ENCODE data around the gene ATXN7L2.
A peak's percentile ranks its signal among the peaks of the same experiment; 100 is the strongest.
"Not testable (repeated sequence)": the region's sequence is repeated elsewhere in the genome, so short reads cannot be mapped to it uniquely, and the experiment has no call there.

ATXN7L2 gene

GRCh38 chr1:109483672-109484518 is at the start of gene ATXN7L2:
Gene ATXN7L2, plus strand, starts transcription at chr1:109483905. Its CDS starts 49 bp downstream, at chr1:109483954.
- DNase-seq: peak; percentile 96

GRCh38 chr1:109434484-109434883 is 49.2 kb upstream of the ATXN7L2 start:
- no peak for DNase-seq

GRCh38 chr1:109438798-109439297 is 44.9 kb upstream of the ATXN7L2 start:
- peak; percentile 6 for DNase-seq

GRCh38 chr1:109441069-109441468 is 42.6 kb upstream of the ATXN7L2 start:
- DNase-seq: no peak

GRCh38 chr1:109443476-109443875 is 40.2 kb upstream of the ATXN7L2 start:
- DNase-seq: no peak

GRCh38 chr1:109444346-109444745 is 39.4 kb upstream of the ATXN7L2 start:
- peak; percentile 9 for DNase-seq

- DNase-seq: not testable (repeated sequence)
Measured at GRCh38 chr1:109445949-109446695, 37.6 kb upstream of the ATXN7L2 start.

- no peak for DNase-seq
Measured at GRCh38 chr1:109447524-109447923, 36.2 kb upstream of the ATXN7L2 start.

- DNase-seq: peak; percentile 11
Measured at GRCh38 chr1:109454497-109455133, 29.1 kb upstream of the ATXN7L2 start.

GRCh38 chr1:109457819-109458218 is 25.9 kb upstream of the ATXN7L2 start:
- DNase-seq: no peak

- DNase-seq: peak; percentile 62
Measured at GRCh38 chr1:109466125-109466451, 17.6 kb upstream of the ATXN7L2 start.

- DNase-seq: peak; percentile 63
Measured at GRCh38 chr1:109466452-109467300, 17.0 kb upstream of the ATXN7L2 start, which contains the start of gene SYPL2. Gene SYPL2, plus strand, starts transcription at chr1:109466546. Its CDS starts 298 bp downstream, at chr1:109466844.

- no peak for DNase-seq
Measured at GRCh38 chr1:109467301-109467777, 16.4 kb upstream of the ATXN7L2 start.

- DNase-seq: no peak
Measured at GRCh38 chr1:109468061-109468460, 15.6 kb upstream of the ATXN7L2 start.

GRCh38 chr1:109468903-109469302 is 14.8 kb upstream of the ATXN7L2 start:
- peak; percentile 48 for DNase-seq

GRCh38 chr1:109470245-109470644 is 13.5 kb upstream of the ATXN7L2 start:
- DNase-seq: no peak

- no peak for DNase-seq
Measured at GRCh38 chr1:109472779-109473178, 10.9 kb upstream of the ATXN7L2 start.

GRCh38 chr1:109473284-109474057 is 10.2 kb upstream of the ATXN7L2 start:
- not testable (repeated sequence) for DNase-seq

GRCh38 chr1:109474697-109475096 is 9.0 kb upstream of the ATXN7L2 start:
- no peak for DNase-seq

GRCh38 chr1:109475261-109475660 is 8.4 kb upstream of the ATXN7L2 start:
- no peak for DNase-seq

GRCh38 chr1:109476825-109477224 is 6.9 kb upstream of the ATXN7L2 start:
- DNase-seq: no peak

Data from DMS53 (cell line).